A673 (cell line): Measurements from ENCODE around the gene PDE8B.

ENCODE experiments used
- CTCF ChIP-seq: fragments of 300-800, 200-600 bp; sonication (generic); conservative IDR thresholded peaks from 2 replicates; pipeline ENCODE4 v1.5.1; 2017; ENCODE audit warnings: low read depth, mild to moderate bottlenecking, antibody characterized with exemption, low read length, moderate library complexity, mixed read lengths
- EZH2 ChIP-seq: fragments of 200-600 bp; sonication (generic); IDR thresholded peaks from 2 replicates; pipeline ENCODE4 v1.6.1; 2017; ENCODE audit warnings: borderline replicate concordance, low read depth, mild to moderate bottlenecking, mixed read lengths, antibody characterized with exemption, low read length; ENCODE audit not compliant: poor library complexity, severe bottlenecking

GRCh38 chr5:77277759-77278158 lies 67.3 kb downstream of the PDE8B start:
- TF ChIP-seq CTCF: no peak
- TF ChIP-seq EZH2: no peak
